GM21515 (cell line): Measurements from ENCODE around the gene TRPV6.

Source experiments
- ATAC-seq: cut with Tn5 transposase; IDR thresholded peaks from one replicate; pipeline ENCODE4 v1.9.1; 2021; ENCODE audit not compliant: unreplicated experiment

The TRPV6 gene

DNA sequence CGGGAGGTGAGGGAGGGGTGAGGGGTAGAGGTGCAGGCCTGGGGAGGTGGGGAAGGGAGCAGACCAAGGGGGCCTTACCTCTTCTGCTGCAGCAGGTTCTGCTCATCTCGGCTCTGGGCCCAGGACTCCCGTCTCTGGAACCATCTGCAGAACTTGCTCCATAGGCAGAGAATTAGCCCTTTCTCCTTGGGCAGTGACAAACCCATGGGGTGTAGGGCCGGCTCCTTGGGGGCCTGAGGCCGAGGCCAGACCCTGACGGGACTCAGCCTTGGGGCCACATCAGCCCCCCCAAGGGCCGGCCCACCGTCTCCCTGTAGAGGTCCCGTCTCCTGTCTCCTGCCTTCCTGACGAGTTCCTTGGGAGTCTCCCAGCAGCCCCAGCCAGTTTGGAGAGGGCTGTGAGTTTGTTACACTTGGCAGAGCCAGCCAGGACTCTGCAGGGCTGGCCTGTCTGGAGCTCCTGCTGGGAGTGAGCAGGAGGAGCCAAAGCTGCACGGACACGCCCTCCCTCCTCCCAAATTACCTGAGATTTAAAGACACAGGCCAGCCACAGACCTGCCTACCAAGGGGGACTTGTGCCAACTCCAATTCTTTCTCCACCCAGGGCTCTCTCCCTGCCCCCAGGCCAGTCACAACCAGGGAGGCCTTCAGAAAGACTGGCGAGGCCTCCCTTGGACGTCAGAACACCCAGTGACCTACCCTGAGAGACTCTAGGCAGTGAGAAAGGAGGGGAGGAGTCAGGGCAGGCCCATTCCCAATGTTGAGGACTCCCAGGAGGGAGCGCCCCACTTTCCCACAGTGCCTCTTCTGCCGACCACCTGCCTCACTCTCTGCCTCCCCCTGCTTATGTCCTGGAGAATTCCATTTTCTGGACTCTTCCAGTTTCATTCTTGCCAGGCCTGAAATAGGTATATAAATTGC is at the start of gene TRPV6:
Gene TRPV6 (minus strand): TSS at position 435 of the 920 bp plus-strand sequence.
- no peak for ATAC-seq

- no peak for ATAC-seq
These were observed 48.5 kb upstream of the TRPV6 start for GRCh38 chr7:142934056-142934455.

DNA sequence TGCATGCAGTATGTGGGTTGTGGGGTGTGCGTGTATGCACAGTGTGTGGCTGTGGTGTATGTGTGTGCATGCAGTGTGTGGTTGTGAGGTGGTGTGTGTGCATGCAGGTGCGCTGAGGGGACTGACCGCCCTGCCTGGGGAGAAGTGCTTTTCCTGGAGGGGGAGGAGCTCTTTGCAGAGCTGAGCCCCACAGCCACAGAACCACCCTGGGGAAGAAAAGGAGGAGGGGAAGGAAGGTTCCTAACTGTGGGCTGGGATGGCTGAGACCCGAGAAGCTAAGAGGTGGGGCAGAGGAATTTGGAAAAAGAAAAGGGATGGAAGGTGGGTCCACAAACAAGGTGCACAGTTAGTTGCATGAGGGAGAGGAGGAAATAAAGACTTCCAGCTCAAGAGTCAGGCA is 48.1 kb upstream of the TRPV6 start, which contains the start of gene TRPV5:
Gene TRPV5 (minus strand): TSS at position 123 of the 400 bp plus-strand sequence. CDS start 287 bp downstream, outside the sequence.
- no peak for ATAC-seq

DNA sequence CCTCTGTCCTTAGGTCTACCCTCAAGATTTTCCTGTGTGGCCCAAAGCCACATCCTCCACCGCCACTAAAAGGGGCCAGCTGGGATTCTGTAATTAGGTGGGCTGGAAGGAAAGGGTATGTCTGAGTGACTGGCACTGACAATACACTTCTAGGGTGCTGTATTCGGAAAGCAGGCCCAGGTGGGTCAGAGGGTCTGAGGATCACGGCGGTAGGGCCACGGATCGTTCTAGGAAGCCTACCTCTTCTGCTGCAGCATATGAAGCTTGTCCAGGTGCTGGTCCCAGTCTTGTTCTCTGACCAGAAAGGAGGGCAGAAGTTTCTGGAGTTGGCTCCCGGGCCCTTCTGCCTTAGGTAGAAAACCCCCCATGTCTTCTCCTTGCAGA is 47.5 kb upstream of the TRPV6 start:
- no peak for ATAC-seq

DNA sequence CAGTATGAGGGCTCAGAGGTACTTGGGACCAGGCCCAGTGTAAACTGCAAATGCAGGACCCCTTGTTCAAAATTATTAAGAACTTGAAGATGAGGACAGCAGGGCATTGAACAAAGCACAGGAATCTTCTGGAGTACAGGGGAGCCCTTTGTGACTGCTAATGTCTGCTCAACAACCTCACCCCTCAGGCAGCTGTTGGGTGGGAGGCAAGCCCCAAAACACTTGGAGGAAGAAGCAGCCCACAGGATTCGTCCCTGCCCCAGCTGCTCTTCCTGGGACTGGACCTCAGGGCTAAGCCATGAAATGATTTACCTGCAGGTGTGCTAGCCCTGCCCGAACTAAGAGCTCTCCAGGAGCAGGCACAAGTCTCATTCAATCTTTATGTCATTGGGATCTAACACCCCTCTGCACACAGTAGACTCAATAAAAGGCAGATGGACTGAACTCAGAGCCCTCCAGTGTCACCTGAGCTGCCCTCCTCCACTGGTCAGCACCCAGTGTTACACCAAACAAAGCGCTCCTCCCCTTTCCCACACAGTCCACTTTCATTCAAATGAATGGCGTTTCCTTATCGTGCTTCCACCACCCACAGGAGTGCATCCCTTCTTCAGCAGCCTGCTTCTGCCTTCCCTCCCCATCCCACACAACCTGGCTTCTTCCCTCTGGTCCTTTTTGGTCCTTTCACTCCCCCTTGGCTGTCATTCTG is 47.0 kb upstream of the TRPV6 start:
- no peak for ATAC-seq

GRCh38 chr7:142930126-142930730 is 44.7 kb upstream of the TRPV6 start:
- no peak for ATAC-seq

- ATAC-seq: no peak
These were observed 42.4 kb upstream of the TRPV6 start for GRCh38 chr7:142927949-142928348.

DNA sequence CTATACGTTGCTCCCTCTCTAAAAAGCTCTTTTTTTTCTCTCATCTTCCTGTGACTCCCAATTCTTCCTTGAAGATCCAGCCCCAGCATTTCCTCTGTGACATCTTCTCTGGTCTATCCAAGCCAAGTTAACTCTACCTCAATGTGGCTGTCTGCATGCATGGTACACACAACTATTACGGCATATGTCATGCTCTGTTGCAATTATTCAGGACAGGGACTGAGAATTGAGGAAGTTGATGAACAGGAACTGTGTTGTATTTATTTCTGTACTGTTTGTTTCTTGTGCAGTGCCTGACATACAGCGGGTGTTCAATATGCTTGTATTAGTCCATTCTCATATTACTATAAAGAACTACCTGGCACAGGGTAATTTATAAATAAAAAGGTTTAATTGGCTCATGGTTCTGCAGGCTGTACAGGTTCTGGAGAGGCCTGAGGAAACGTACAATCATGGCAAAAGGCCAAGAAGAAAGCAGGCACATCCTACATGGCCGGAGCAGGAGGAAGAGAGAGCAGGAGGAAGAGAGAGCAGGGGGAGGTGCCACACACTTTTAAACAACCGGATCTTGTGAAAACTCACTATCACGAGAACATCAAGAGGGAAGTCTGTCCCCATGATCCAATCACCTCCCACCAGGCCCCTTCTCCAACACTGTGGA is 41.7 kb upstream of the TRPV6 start:
- ATAC-seq: no peak

- ATAC-seq: no peak
These were observed 39.9 kb upstream of the TRPV6 start for GRCh38 chr7:142925413-142925812.

- ATAC-seq: no peak
These were observed 37.8 kb upstream of the TRPV6 start for GRCh38 chr7:142923391-142923790.

DNA sequence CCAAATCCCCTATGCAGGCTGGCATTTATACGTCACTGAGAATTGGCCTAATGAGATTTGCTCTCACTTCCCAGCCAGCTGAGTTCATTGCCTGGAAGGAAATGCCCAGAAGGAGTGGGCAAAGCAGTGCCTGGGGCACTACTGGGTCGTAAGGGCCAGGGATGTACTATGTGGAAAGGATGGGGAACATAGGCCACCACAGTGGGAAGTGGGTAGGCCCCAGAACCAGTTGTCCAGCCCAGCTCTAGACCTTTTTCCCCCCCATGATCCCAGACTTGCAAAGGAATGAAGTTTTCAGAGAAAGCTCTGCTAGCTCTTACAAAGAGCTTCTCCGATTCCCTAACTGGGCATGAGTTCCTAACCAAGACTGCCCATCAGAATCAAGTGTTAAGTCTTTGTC is 34.1 kb upstream of the TRPV6 start:
- no peak for ATAC-seq

DNA sequence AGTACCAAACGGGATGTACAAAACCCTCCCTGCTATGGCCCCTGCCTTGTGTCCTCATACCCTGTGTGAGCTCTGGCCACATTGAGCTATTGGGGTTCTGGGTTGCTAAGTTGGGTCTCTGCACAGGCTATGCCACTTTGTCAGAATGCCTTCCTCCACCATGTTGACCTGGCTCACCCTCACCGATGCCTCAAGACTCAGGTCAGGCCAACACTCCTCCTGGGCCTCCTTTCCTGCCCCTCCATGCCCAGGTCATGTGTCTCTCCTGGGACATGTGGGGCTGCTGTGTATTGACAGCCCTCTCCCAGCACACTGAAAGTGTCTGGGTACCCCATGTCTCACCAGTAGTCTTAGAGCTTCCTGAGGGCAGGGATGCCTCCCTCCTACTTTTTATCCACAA is 33.4 kb upstream of the TRPV6 start:
- no peak for ATAC-seq

GRCh38 chr7:142917447-142917846 is 31.9 kb upstream of the TRPV6 start:
- no peak for ATAC-seq

GRCh38 chr7:142916508-142916907 is 31.0 kb upstream of the TRPV6 start:
- ATAC-seq: no peak

GRCh38 chr7:142915315-142915714 is 29.8 kb upstream of the TRPV6 start:
- ATAC-seq: no peak

DNA sequence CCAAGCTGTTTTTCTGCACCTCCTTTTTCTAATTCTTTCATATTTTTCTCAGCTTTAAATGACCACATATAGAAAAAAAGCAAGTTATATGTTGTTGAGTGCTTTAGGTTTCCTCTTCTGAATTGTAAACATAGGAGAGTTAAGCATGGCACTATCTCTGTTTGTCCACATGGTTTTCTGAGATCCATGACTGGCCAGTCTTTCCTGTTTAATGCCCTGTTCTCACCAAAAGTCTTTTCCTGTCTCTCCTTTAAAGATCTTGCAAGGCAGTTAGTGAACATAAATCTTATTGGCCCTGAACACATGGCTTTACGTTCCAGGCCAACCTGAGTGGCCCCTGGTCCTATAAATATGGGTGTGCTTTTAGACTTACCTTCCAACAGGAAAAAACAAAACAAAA is 28.6 kb upstream of the TRPV6 start:
- ATAC-seq: no peak

- ATAC-seq: no peak
These were observed 28.0 kb upstream of the TRPV6 start for GRCh38 chr7:142913566-142913965.

GRCh38 chr7:142913051-142913450 is 27.5 kb upstream of the TRPV6 start:
- no peak for ATAC-seq

GRCh38 chr7:142910481-142910880 is 24.9 kb upstream of the TRPV6 start:
- ATAC-seq: no peak

DNA sequence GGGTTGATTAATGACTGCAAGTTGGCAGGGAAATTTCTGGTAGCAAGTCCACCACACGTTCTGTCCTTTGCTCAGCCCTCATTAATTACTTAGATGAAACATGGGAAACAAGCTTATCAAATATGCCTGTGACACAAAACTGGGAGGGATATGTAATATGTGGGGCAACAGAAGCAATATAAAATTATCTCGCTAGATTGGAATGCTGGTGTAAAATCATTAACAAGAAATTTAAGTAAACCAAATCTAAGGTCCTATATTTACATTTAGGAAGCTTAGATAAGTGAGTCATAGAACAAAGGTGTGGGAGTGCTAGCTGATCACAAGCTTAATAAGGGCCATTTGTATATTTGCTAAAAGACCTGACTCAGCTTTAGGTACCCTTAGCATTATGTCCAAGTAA is 24.5 kb upstream of the TRPV6 start:
- ATAC-seq: no peak
